Suprapubic skin (tissue), 4 donors: ENCODE results near the gene KDM7A. TPM values are rescaled to one million over a fixed set of nuclear protein-coding genes. Genes with fewer than 3 reads are reported as not detected.

Source experiments
- DNase-seq, 2 donors: peaks; one replicate each; pipeline ENCODE4 v3.0.0-alpha.2; 2019; ENCODE audit warnings: low spot score in 2 of 2
- H3K27ac ChIP-seq: fragments of 200-600 bp; sonication (generic); one replicate; pipeline ENCODE4 v1.5.1; 2019
- H3K27me3 ChIP-seq: fragments of 200-600 bp; sonication (generic); one replicate; pipeline ENCODE4 v1.5.1; 2019
- H3K36me3 ChIP-seq: fragments of 200-600 bp; sonication (generic); one replicate; pipeline ENCODE4 v1.5.1; 2019
- H3K4me1 ChIP-seq: fragments of 200-600 bp; sonication (generic); one replicate; pipeline ENCODE4 v1.5.1; 2019
- H3K4me3 ChIP-seq: fragments of 200-600 bp; sonication (generic); one replicate; pipeline ENCODE4 v1.5.1; 2019; ENCODE audit warnings: mild to moderate bottlenecking
- H3K9me3 ChIP-seq: fragments of 200-600 bp; sonication (generic); one replicate; pipeline ENCODE4 v1.5.1; 2019
- CTCF ChIP-seq, 2 donors: fragments of 200-600 bp in 1 of 2; fragments of 450-650 bp in 1 of 2; sonication (generic) in 1 of 2; IDR thresholded peaks; one replicate each; pipeline ENCODE4 v1.5.1; 2016 to 2019; ENCODE audit warnings: antibody characterized with exemption in 2 of 2, mild to moderate bottlenecking in 1 of 2, moderate library complexity in 1 of 2
- EP300 ChIP-seq: sonication (generic); formaldehyde crosslinking; IDR thresholded peaks from one replicate; pipeline ENCODE4 v1.6.1; 2017; ENCODE audit warnings: antibody characterized with exemption
- POLR2A ChIP-seq, 2 donors: fragments of 450-650 bp; IDR thresholded peaks; one replicate each; pipeline ENCODE4 v1.6.1; 2017; ENCODE audit warnings: antibody characterized with exemption in 2 of 2, mild to moderate bottlenecking in 2 of 2, moderate library complexity in 2 of 2
- POLR2AphosphoS5 ChIP-seq, 3 donors: sonication (generic); formaldehyde crosslinking; IDR thresholded peaks; one replicate each; pipeline ENCODE4 v1.6.1; 2017; ENCODE audit warnings: antibody characterized with exemption in 3 of 3
- WGBS: methylation state at CpG from one replicate; pipeline ENCODE4 v1.1.5; 2018; 5-methylcytosine and 5-hydroxymethylcytosine counted together
- total RNA-seq, 4 donors: library from RNA; depleted of rRNA; stranded (reverse); fragments of >200 nt; gene quantifications; one replicate each; pipeline ENCODE4 v1.1.0, GENCODE V29; 2016

Gene KDM7A
- total RNA-seq, 4 donors from 2014 or later: 29.0 to 104 (median 35.1) TPM

- Histone ChIP-seq H3K4me3 (no peak overlapping the region), H3K36me3 (peaks cover 28% of the 10 kb centered on the region), H3K4me1 (no peaks in the 10 kb centered on the region), H3K27me3 (no peaks in the 10 kb centered on the region), H3K9me3 (no peaks in the 10 kb centered on the region), H3K27ac (no peak overlapping the region)
- DNase-seq: no peak
- no peak for TF ChIP-seq CTCF (IDR thresholded peaks at IDR 0.05)
- TF ChIP-seq EP300: no peak
- no peak for TF ChIP-seq POLR2A (IDR thresholded peaks at IDR 0.05)
- TF ChIP-seq POLR2AphosphoS5 (IDR thresholded peaks at IDR 0.05): no peak
- 88% methylated on average over 6 of the region's 6 CpGs for WGBS
Measured at GRCh38 chr7:140044251-140044650, 132.5 kb downstream of the KDM7A start.

- Histone ChIP-seq H3K4me1 (no peaks in the 10 kb centered on the region), H3K27me3 (no peaks in the 10 kb centered on the region), H3K9me3 (no peaks in the 10 kb centered on the region), H3K4me3 (no peak overlapping the region), H3K27ac (no peak overlapping the region), H3K36me3 (peaks cover 38% of the 10 kb centered on the region)
- TF ChIP-seq POLR2A (IDR thresholded peaks at IDR 0.05): no peak
- TF ChIP-seq EP300: no peak
- no peak for DNase-seq
- 97% methylated on average over 10 of the region's 10 CpGs for WGBS
Measured at GRCh38 chr7:140042386-140042670, 134.5 kb downstream of the KDM7A start.

- H3K36me3 ChIP-seq: peaks cover 42% of the 10 kb centered on the region
- 89% methylated on average over 12 of the region's 12 CpGs for WGBS
Measured at GRCh38 chr7:140041659-140042385, 135.0 kb downstream of the KDM7A start.

GRCh38 chr7:140039896-140040295 lies 136.9 kb downstream of the KDM7A start:
- Histone ChIP-seq H3K4me3 (no peak overlapping the region), H3K27me3 (no peaks in the 10 kb centered on the region), H3K9me3 (no peaks in the 10 kb centered on the region), H3K4me1 (no peaks in the 10 kb centered on the region), H3K27ac (no peak overlapping the region), H3K36me3 (peaks cover 37% of the 10 kb centered on the region)
- TF ChIP-seq EP300 (no peak), POLR2AphosphoS5 (IDR thresholded peaks at IDR 0.05) (no peak), POLR2A (IDR thresholded peaks at IDR 0.05) (no peak), CTCF (IDR thresholded peaks at IDR 0.05) (no peak)
- 95% methylated on average over 9 of the region's 12 CpGs for WGBS
- peak in 1 of 2 donors; percentile 58 for DNase-seq

More at GRCh38 chr7:140041659-140042385, 135.0 kb downstream of the KDM7A start:
- H3K27me3 ChIP-seq: no peaks in the 10 kb centered on the region
- H3K4me3 ChIP-seq: no peak overlapping the region
- DNase-seq: no peak
- H3K9me3 ChIP-seq: no peaks in the 10 kb centered on the region
- no peaks in the 10 kb centered on the region for H3K4me1 ChIP-seq
- TF ChIP-seq EP300: no peak
- no peak for TF ChIP-seq POLR2AphosphoS5 (IDR thresholded peaks at IDR 0.05)
- TF ChIP-seq POLR2A (IDR thresholded peaks at IDR 0.05): no peak
- TF ChIP-seq CTCF (IDR thresholded peaks at IDR 0.05): no peak
- H3K27ac ChIP-seq: no peak overlapping the region

- 79% methylated on average over 7 of the region's 7 CpGs for WGBS
- Histone ChIP-seq H3K9me3 (no peaks in the 10 kb centered on the region), H3K36me3 (peaks cover 33% of the 10 kb centered on the region), H3K27ac (no peak overlapping the region), H3K27me3 (no peaks in the 10 kb centered on the region), H3K4me3 (no peak overlapping the region), H3K4me1 (no peaks in the 10 kb centered on the region)
- DNase-seq: no peak
- TF ChIP-seq POLR2A (IDR thresholded peaks at IDR 0.05) (no peak), CTCF (IDR thresholded peaks at IDR 0.05) (no peak), EP300 (no peak), POLR2AphosphoS5 (IDR thresholded peaks at IDR 0.05) (no peak)
Measured at GRCh38 chr7:140039066-140039465, 137.7 kb downstream of the KDM7A start.
